Stomach (tissue), 9 donors: ENCODE measurements around the gene PCGF3. TPM values are rescaled to one million over a fixed set of nuclear protein-coding genes. Genes with fewer than 3 reads are reported as not detected.

Experiments
- DNase-seq, 2 donors: peaks; one replicate each; pipeline versions ENCODE4 v3.0.0 to v3.0.0-alpha.2; 2013 to 2019
- H3K27ac ChIP-seq, 5 donors: fragments of 200-600 bp in 4 of 5; sonication (generic) in 4 of 5; one replicate each; pipeline ENCODE4 v1.5.1; 2013 to 2019; ENCODE audit warnings: mild to moderate bottlenecking in 1 of 5, moderate library complexity in 1 of 5
- H3K27me3 ChIP-seq, 3 donors: fragments of 200-600 bp; sonication (generic); one replicate each; pipeline ENCODE4 v1.5.1; 2017 to 2019; ENCODE audit warnings: mixed run types in 1 of 3
- H3K36me3 ChIP-seq, 4 donors: fragments of 200-600 bp; sonication (generic); 1 replicate in 3 of 4; 2 replicates in 1 of 4; pipeline ENCODE4 v1.5.1; 2016 to 2019
- H3K4me1 ChIP-seq, 4 donors: fragments of 200-600 bp; sonication (generic); one replicate each; pipeline ENCODE4 v1.5.1; 2016 to 2019
- H3K4me3 ChIP-seq, 4 donors: fragments of 200-600 bp; sonication (generic) in 3 of 4; one replicate each; pipeline ENCODE4 v1.5.1; 2016 to 2019; ENCODE audit warnings: mild to moderate bottlenecking in 1 of 4
- H3K9me3 ChIP-seq, 4 donors: fragments of 200-600 bp; sonication (generic); one replicate each; pipeline ENCODE4 v1.5.1; 2016 to 2019
- CTCF ChIP-seq, 7 experiments: fragments of 450-650 bp in 4 of 7; fragments of 200-600 bp in 3 of 7; sonication (generic) in 3 of 7; IDR thresholded peaks; one replicate each; pipeline ENCODE4 v1.5.1; 2016 to 2019; ENCODE audit warnings: antibody characterized with exemption in 7 of 7, control low read depth in 2 of 7, mild to moderate bottlenecking in 1 of 7
- EP300 ChIP-seq: sonication (generic); formaldehyde crosslinking; IDR thresholded peaks from one replicate; pipeline ENCODE4 v1.6.1; 2017; ENCODE audit warnings: antibody characterized with exemption
- POLR2A ChIP-seq, 4 donors: fragments of 450-650 bp; IDR thresholded peaks; one replicate each; pipeline ENCODE4 v1.6.1; 2016; ENCODE audit warnings: antibody characterized with exemption in 4 of 4, control low read depth in 2 of 4, mild to moderate bottlenecking in 1 of 4, moderate library complexity in 1 of 4
- POLR2AphosphoS5 ChIP-seq, 3 donors: sonication (generic); formaldehyde crosslinking; IDR thresholded peaks; one replicate each; pipeline ENCODE4 v1.6.1; 2016; ENCODE audit warnings: antibody characterized with exemption in 3 of 3
- WGBS, 5 donors: extraction: QIAGEN DNeasy Blood & Tissue Kit in 3 of 5; methylation state at CpG; one replicate each; pipeline versions ENCODE4 v1.1.5 to v1.1.7; 2013 to 2018; 5-methylcytosine and 5-hydroxymethylcytosine counted together
- intact Hi-C: fragments of 100-400 bp; cut with DNase I; formaldehyde crosslinking; loops from one replicate; pipeline ENCODE4 v1.15.1; 2023; ENCODE audit warnings: low total_unique reads
- polyA plus RNA-seq, 3 donors: library from polyadenylated mRNA; stranded (reverse); fragments of 200-250 nt; gene quantifications; one replicate each; pipeline ENCODE4 v1.2.3, GENCODE V29; 2013
- total RNA-seq, 5 donors: library from RNA; depleted of rRNA; stranded (reverse); fragments of >200 nt; gene quantifications; one replicate each; pipeline versions ENCODE4 v1.1.0 to v1.2.3, GENCODE V29; 2014 to 2016
- donor health status: healthy with polysubstance abuse.
- donor health status: Bipolar disorder and iron deficiency.
- donor health status: healthy.

Gene PCGF3
- total and polyA plus RNA-seq, 8 donors = 24.7 to 140 (median 62.7) TPM

DNA sequence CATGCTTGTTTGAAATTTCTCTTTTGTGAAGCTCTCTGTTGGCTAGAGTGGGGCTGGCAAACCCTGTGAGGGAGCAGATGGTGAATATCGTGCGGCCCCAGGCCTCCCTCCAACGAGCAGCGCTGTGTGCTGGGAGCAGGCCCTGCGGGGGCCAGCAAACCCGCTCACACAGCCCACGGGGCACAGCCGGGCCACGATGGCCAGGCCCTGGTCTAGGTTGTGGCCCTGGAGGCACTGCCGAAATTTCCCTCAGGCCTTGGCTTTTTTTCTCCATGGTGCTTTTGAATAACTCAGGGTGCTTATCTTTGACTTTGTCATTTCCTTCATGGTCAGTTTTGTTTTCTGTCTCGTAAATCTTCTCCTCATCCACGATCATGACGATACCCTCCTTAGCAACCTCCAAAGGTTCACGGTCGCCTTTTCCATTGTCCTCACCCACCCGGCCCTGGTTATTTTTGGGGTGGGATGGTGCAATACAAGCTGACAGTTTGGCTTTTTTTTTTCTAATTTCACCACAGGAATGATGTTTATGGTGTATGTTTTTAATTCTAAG lies 20.7 kb downstream of the PCGF3 start:
- TF ChIP-seq EP300 (no peak), POLR2A (IDR thresholded peaks at IDR 0.05) (no peak), CTCF (IDR thresholded peaks at IDR 0.05) (no peak), POLR2AphosphoS5 (IDR thresholded peaks at IDR 0.05) (no peak)
- intact Hi-C loops = no loop called here
- H3K36me3 ChIP-seq = peaks cover 13 to 46% (median 32%) of the 10 kb centered on the region in 4 donors

GRCh38 chr4:726838-727237 lies 21.2 kb downstream of the PCGF3 start:
- TF ChIP-seq POLR2A (IDR thresholded peaks at IDR 0.05) (no peak), EP300 (no peak), CTCF (IDR thresholded peaks at IDR 0.05) (no peak), POLR2AphosphoS5 (IDR thresholded peaks at IDR 0.05) (no peak)
- H3K27ac ChIP-seq = peak overlapping the region in 1 of 5 donors; percentile 56
- no peak for DNase-seq

More for the DNA sequence above, 20.7 kb downstream of the PCGF3 start:
- peaks cover 7 to 35% (median 22%) of the 10 kb centered on the region in 4 donors for H3K4me1 ChIP-seq
- H3K27me3 ChIP-seq = no peaks in the 10 kb centered on the region
- no peak for DNase-seq
- H3K27ac ChIP-seq = peak overlapping the region in 2 of 5 donors; percentile 46 to 56
- H3K4me3 ChIP-seq = no peak overlapping the region
- no peaks in the 10 kb centered on the region for H3K9me3 ChIP-seq
- 62 to 71% (median 67%) methylated on average over 16 of the region's 16 CpGs for WGBS, 5 donors

GRCh38 chr4:727576-727975 lies 21.9 kb downstream of the PCGF3 start:
- H3K27ac ChIP-seq = no peak overlapping the region
- intact Hi-C loops = no loop called here
- TF ChIP-seq CTCF (IDR thresholded peaks at IDR 0.05) (no peak), POLR2A (IDR thresholded peaks at IDR 0.05) (no peak), POLR2AphosphoS5 (IDR thresholded peaks at IDR 0.05) (no peak), EP300 (no peak)
- no peaks in the 10 kb centered on the region for H3K27me3 ChIP-seq
- H3K9me3 ChIP-seq = no peaks in the 10 kb centered on the region
- H3K36me3 ChIP-seq = peaks cover 18 to 48% (median 30%) of the 10 kb centered on the region in 4 donors
- 61 to 71% (median 66%) methylated on average over 6 of the region's 6 CpGs for WGBS, 5 donors
- H3K4me1 ChIP-seq = peaks cover 7 to 30% (median 21%) of the 10 kb centered on the region in 4 donors
- no peak overlapping the region for H3K4me3 ChIP-seq
- no peak for DNase-seq

More at GRCh38 chr4:726838-727237, 21.2 kb downstream of the PCGF3 start:
- Histone ChIP-seq H3K27me3 (no peaks in the 10 kb centered on the region), H3K9me3 (no peaks in the 10 kb centered on the region), H3K36me3 (peaks cover 14 to 48% (median 31%) of the 10 kb centered on the region in 4 donors), H3K4me1 (peaks cover 7 to 30% (median 21%) of the 10 kb centered on the region in 4 donors), H3K4me3 (no peak overlapping the region)
- WGBS, 5 donors = 73 to 84% (median 82%) methylated on average over 17 of the region's 17 CpGs
- intact Hi-C loops = no loop called here

GRCh38 chr4:729336-730315 lies 24.0 kb downstream of the PCGF3 start:
- DNase-seq = no peak
- Histone ChIP-seq H3K27me3 (no peaks in the 10 kb centered on the region), H3K4me1 (peaks cover 7 to 20% (median 14%) of the 10 kb centered on the region in 4 donors), H3K9me3 (no peaks in the 10 kb centered on the region), H3K4me3 (no peak overlapping the region), H3K36me3 (peaks cover 35 to 52% (median 37%) of the 10 kb centered on the region in 4 donors), H3K27ac (no peak overlapping the region)
- intact Hi-C loops = no loop called here
- 89 to 96% (median 92%) methylated on average over 19 to 20 of the region's 20 CpGs for WGBS, 5 donors
- TF ChIP-seq POLR2AphosphoS5 (IDR thresholded peaks at IDR 0.05) = no peak
- no peak for TF ChIP-seq POLR2A (IDR thresholded peaks at IDR 0.05)
- TF ChIP-seq EP300 = no peak
- no peak for TF ChIP-seq CTCF (IDR thresholded peaks at IDR 0.05)
